Cerebellar cortex (tissue), 1 donor: ENCODE data around the gene SNX33.

Source experiments
- DNase-seq: peaks from one replicate; pipeline ENCODE4 v3.0.0-alpha.2; 2015; ENCODE audit warnings: low spot score

The SNX33 gene

DNA sequence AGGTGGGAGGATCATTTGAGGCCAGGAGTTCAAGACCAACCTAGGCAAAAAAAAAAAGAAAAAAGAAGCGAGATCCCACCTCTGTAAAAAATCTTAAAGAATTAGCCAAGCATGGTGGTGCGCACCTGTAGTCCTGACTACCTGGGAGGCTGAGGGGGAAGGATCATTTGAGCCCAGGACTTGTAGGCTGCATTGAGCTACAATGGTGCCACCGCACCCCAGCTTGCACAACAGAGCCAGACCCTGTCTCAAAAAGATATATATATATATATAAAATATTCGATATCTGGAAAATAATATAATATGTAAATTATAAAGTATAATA, 6.6 kb upstream of the SNX33 start:
- DNase-seq = no peak

GRCh38 chr15:75641603-75642002, 6.1 kb upstream of the SNX33 start:
- DNase-seq = no peak

- no peak for DNase-seq
These were observed 3.3 kb upstream of the SNX33 start for GRCh38 chr15:75644376-75644775.

DNA sequence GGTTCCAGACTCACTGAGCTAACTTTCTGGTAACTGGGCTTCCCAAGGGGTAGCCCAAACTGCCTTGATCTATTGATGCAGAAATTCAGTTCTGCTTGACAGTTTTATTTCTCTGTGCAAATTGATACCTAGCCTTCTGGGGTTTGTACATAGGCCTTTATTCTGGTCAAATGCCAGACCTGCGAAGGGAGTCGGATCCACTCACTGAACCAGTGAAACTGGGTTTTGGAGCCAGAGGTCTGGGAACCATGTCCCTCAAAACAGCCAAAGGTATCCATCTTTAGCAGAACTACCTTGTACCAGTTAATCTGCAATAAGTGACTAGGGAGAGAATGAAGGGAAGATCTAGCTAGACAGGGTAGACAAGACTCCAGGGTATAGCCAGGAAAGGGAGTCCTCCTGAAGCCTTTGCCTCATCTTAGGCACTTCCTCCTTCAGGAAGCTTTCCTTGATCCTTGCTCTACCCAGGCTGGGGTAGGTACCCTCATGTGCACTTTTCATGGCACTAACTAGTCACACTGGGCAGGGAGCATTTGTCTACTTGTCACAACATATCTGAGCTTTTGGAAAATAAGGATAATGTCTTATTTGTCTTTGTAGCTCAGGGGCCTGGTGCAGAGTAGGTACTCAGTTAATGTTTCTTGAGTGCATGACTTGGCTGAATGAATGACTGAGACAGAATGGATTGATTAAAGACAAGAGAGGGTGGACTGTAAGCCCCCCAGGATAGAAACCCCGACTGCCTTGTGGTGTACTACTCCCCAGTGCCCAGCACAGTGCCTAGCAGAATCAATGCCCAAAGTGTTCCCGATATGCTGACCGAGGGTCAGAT, 1.4 kb upstream of the SNX33 start:
- no peak for DNase-seq

DNA sequence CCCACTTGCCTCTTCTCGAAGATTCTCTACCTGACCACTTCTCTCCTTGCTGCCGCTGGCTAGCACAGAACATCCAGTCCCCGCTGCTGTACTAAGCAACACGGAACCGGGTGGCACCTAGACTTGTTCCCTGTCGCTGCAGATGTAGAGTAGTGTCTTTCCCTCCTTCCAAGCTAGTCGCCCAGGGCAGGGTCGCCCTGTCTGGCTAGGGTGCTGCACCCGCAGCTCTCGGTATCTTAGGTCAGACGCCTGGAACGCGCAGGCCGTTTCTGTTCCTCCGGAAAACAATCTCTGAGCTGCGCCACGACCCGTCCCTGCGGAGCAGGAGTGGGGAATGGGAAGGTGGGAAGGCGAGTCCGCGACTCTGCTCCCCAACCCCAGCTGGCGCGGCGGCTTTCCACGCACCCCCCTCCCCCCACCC, 758 bp upstream of the SNX33 start:
- DNase-seq = no peak

GRCh38 chr15:75648156-75649000, 666 bp downstream of the SNX33 start:
- DNase-seq = peak; percentile 44

GRCh38 chr15:75649045-75649761, 1.5 kb downstream of the SNX33 start:
- no peak for DNase-seq

GRCh38 chr15:75649848-75650247, 2.1 kb downstream of the SNX33 start:
- DNase-seq = no peak

DNA sequence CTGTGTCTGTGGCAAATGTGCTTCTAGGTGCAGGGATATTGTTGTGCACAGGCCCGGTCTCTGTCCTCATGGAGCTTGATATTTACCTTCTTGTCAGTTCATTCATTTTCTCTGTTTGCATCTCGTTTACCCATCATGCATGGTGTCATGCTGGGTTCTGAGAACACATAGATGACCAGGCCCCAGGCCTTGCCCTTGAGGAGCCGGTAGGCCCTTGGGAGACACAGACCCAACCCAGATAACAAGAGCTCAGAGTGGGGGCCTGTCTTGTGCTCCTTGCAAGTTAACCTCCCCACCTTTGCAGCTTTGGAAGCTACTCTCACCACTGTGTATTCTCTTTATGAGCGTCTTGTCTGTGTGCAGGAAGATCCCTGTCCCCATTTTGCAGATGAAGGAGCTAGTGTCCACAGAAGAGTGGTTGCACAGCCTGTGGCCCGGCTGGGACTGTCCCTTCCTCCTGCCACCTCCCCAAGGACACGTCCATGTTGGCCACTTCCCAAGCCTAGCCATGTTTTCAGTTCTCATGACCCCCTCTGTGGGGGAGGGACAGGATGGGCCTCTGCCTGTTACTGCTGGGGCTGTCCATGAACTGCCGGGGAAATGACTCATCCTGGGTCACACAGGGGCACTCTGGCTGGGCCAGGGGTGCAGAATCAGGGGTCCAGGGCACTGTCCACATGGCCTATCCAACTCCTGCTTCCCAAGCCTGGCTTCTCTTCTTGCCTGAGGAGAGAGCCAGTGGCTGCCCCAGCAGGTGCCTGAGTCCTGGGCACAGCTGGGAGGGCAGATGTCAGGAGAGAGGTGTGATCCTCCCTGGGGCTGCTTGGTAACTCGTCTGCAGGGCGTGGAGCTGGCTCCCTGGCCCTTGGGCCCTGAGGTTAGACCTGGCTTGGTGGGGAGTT, 3.4 kb downstream of the SNX33 start:
- no peak for DNase-seq

DNA sequence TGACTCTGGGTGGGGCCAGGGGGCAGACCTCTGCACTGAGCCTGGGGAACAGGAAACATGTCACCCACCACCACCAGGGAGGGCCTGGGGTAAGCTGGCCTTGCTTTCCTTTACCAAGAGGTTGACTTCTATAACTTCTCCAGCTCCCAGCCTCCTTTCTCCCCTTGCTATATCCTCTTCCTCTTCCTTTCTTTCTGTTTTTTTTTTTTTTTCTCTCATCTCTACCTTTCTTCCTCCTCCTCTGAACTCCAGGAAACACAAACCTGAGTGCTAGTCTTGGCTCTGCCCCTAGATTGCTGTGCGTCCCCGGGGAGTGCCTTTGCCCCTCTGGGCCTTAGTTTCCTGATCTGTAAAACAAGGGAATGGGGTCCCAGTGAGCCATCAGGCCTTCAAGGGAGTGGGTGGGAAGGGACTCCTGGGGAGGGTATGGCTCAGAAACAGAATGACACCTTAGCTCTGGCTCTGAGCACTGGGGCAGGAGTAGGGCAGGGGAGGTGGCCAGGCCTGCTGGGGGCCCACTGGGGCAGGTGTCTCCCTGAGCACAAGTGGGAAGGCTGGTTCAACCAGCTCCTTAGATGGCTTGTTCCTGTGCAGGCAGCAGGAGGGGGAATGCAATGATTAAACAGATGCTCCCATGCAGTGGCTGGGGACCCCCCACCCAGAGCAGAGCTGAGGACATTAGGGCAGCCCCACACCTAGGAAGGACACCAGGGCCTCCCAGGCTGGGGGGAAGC, 4.3 kb downstream of the SNX33 start:
- no peak for DNase-seq

GRCh38 chr15:75653347-75653913, 5.7 kb downstream of the SNX33 start:
- no peak for DNase-seq

GRCh38 chr15:75654201-75654907, 6.6 kb downstream of the SNX33 start:
- no peak for DNase-seq

DNA sequence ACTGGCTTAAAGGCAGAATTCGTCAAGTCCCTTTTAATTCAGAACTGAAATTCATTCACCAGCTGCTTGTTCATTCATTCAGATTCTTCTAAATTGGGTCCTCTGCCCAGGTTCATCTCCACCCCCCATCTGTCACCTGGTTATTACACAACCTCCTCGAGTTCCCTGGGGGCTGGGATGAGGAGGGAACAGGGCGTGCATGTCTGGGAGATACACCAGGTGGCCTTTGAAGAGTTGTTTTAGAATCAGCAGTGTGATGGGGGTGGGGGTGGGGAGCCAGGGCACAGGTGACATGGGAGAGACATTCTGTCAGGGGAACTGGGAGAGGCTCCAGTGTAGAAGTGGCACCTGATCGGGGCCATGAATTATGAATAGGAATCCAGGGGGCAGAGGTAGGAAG, 8.2 kb downstream of the SNX33 start:
- DNase-seq = peak; percentile 42

- no peak for DNase-seq
These were observed 8.6 kb downstream of the SNX33 start for GRCh38 chr15:75656331-75656730.

DNA sequence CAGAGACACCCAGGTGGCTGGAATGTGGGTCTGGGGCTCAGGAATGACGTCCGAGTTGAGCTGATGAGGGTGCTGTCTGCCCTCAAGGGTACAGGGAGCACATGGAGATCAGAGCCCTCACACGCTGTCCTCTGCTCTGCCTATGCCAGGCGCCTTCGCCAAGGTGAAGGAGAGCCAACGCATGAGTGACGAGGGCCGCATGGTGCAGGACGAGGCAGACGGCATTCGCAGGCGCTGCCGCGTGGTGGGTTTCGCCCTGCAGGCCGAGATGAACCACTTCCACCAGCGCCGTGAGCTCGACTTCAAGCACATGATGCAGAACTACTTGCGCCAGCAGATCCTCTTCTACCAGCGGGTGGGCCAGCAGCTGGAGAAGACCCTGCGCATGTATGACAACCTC, 9.1 kb downstream of the SNX33 start:
- DNase-seq = no peak

- no peak for DNase-seq
These were observed 11.5 kb downstream of the SNX33 start for GRCh38 chr15:75659141-75659771.

DNA sequence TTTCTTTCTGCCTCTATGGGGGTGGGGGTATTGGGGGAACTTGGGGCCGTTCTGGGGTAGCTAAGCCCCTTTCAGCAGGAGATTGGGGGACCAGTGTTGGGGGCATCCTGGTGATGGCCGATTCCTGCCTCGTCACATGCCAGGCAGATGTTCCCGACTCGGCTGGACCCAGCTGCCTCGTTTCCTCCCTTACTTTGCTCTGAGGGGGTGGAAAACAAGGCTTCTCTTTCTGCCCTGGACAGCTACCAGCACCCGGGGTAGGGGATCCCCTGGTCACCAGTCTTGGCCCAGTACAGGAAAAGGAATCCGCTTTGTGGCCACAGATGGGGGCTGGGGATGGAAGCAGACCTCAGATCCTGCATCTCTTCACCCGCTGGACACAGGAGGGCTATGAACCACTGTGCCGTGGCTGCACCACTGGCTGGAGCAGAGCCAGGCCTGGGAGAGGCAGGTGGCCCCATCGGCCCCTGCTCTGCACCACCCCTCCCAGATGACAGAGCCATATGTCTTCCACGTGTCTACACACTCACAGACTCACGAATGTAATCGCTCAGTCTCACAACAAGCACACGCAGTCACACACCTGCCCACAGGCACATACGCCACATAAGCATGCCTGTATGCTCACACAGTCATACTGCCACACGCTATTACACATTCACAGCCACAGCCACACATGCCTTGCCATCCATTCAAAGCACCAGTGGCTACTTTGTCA, 12.4 kb downstream of the SNX33 start:
- DNase-seq = no peak

DNA sequence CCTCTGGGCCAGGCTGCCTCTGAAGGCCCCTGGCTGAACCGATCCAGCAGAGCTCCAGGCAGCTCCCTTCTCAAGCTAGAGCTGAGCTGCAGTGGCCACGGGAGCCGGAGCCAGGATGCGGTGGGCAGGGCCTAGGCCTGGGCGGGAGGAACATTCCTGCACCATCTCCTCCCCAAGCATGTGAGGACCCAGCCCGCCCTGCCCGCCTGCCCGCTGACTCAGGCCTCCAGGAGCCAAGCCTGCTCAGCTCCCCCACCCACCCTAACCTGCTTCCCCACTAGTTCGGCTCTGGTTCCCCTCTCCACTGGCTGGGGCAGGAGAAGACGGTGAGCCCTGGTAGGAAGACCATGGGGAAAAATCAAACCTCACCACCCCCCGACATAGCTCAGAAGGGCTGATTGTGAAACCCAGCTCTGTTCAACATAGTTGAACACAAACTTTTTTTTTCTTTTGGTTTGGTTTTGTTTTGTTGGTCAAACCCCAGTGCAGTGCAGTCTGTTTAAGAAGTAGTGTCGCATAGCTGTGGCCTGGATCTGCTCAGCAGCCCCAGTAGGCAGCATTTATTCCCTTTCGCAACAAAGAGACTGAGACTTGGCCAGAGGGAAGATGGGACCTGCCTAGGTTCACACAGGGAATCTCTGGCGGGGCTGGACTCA, 13.5 kb downstream of the SNX33 start:
- DNase-seq = no peak
